BJ (cell line): ENCODE results near the gene SMIM12. TPM values are rescaled to one million over a fixed set of nuclear protein-coding genes. Genes with fewer than 3 reads are reported as not detected.

Source experiments
- CTCF ChIA-PET: fragments of 350-600 bp; formaldehyde crosslinking; extraction: SDS; loops from one replicate; lab custom pipeline; 2021; ENCODE audit warnings: antibody characterized with exemption, inconsistent platforms; lab: Yijun Ruan, JAX
- POLR2A ChIA-PET: fragments of 300-600 bp; sonication (Branson Sonifier 250); formaldehyde crosslinking; extraction: SDS; loops from one replicate; lab custom pipeline; 2021; ENCODE audit warnings: antibody characterized with exemption; lab: Charles Lee
- DNase-seq: peaks from one replicate; pipeline ENCODE4 v3.0.0-alpha.2; 2011; ENCODE audit warnings: low read depth
- H3K27me3 ChIP-seq: 2 replicates; pipeline ENCODE4 v1.6.0; 2011; ENCODE audit warnings: low read length; ENCODE audit not compliant: control insufficient read depth, insufficient read depth
- H3K36me3 ChIP-seq: 2 replicates; pipeline ENCODE4 v1.5.1; 2011; ENCODE audit warnings: low read length; ENCODE audit not compliant: control insufficient read depth, insufficient read depth
- H3K4me3 ChIP-seq: 2 replicates; pipeline ENCODE4 v1.5.1; 2011; ENCODE audit warnings: low read depth, mild to moderate bottlenecking, control low read depth, low read length
- polyA plus RNA-seq: library from polyadenylated mRNA; depleted of rRNA; stranded (reverse); fragments of >200 nt; gene quantifications from 2 replicates; pipeline ENCODE4 v1.2.3, GENCODE V29; 2011
- TF ChIP-seq, protein P1 (sequence below): IDR thresholded peaks from 2 replicates; pipeline ENCODE4 v1.5.1; 2011; ENCODE audit warnings: low read depth, mild to moderate bottlenecking, control low read depth, inconsistent platforms, low read length, moderate library complexity; ENCODE audit not compliant: insufficient read depth

The SMIM12 gene
- polyA plus RNA-seq, 1 experiment, result 44.8 TPM

DNA sequence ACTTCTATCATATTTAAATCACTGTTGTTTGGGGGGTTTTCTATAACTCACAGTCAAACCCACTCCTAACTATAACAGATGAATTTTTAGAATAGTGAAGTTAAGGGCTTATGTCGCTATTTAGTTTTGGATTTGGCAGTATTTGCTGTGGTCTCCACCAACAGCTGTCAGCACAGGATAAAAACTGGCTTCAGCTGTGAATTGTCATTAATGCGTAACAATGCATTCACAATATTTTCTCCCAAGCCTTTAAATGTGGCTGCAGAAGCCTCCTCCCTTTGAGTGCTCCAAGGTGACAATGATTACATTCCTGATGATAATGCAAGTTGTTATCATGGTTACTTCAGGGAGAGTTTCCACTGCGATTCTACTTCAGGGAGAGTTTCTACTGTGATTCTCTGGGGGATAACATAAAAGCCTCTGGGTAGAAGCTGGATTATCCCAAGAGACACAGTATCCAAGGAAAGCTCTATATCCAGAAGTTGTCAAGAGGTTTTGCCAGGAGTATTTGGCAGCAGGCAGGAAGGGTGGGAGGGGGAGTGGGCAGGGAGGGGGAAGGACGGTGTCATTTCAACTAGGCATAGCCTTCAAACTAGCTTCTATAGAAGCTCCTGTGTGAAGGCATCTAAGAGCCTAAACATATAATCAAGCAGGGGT, 14.9 kb upstream of the SMIM12 start:
- Histone ChIP-seq H3K27me3 (peaks cover 16% of the 10 kb centered on the region), H3K4me3 (no peak overlapping the region), H3K36me3 (no peaks in the 10 kb centered on the region)
- POLR2A ChIA-PET, result no interaction called here
- no peak for DNase-seq
- TF ChIP-seq, protein P1, sequence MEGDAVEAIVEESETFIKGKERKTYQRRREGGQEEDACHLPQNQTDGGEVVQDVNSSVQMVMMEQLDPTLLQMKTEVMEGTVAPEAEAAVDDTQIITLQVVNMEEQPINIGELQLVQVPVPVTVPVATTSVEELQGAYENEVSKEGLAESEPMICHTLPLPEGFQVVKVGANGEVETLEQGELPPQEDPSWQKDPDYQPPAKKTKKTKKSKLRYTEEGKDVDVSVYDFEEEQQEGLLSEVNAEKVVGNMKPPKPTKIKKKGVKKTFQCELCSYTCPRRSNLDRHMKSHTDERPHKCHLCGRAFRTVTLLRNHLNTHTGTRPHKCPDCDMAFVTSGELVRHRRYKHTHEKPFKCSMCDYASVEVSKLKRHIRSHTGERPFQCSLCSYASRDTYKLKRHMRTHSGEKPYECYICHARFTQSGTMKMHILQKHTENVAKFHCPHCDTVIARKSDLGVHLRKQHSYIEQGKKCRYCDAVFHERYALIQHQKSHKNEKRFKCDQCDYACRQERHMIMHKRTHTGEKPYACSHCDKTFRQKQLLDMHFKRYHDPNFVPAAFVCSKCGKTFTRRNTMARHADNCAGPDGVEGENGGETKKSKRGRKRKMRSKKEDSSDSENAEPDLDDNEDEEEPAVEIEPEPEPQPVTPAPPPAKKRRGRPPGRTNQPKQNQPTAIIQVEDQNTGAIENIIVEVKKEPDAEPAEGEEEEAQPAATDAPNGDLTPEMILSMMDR, result no peak
- CTCF ChIA-PET, result interaction anchor here (1.1 kb wide), 1 partner anchor 8 kb away, joined by 4 read pairs; no protein-coding TSS in a partner anchor

DNA sequence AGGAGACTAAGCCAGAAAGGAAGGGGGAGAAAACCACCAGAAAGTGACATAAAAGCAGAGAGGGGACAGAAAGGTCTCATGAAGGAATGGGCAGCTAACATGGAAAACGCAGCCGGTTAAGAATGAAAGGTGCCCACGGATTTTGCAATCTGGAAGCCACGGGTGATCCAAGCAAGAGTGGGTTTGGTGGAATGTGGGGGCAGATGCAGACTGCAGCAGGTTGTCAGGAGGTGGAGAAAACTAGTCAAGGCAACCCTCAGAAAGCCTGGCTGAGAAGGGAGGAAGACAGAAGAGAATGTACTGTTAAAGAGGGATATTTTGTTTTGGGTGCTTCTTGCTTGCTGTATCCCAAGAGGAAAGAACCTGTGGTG, 12.6 kb upstream of the SMIM12 start:
- ChIA-PET POLR2A (no interaction called here), CTCF (interaction anchor here (1.8 kb wide), 1 partner anchor 12 kb away, joined by 5 read pairs; the partner anchor contains the start of gene SMIM12)
- DNase-seq, result no peak
- Histone ChIP-seq H3K27me3 (peaks cover 16% of the 10 kb centered on the region), H3K36me3 (no peaks in the 10 kb centered on the region), H3K4me3 (no peak overlapping the region)
- TF ChIP-seq, protein P1, result no peak

DNA sequence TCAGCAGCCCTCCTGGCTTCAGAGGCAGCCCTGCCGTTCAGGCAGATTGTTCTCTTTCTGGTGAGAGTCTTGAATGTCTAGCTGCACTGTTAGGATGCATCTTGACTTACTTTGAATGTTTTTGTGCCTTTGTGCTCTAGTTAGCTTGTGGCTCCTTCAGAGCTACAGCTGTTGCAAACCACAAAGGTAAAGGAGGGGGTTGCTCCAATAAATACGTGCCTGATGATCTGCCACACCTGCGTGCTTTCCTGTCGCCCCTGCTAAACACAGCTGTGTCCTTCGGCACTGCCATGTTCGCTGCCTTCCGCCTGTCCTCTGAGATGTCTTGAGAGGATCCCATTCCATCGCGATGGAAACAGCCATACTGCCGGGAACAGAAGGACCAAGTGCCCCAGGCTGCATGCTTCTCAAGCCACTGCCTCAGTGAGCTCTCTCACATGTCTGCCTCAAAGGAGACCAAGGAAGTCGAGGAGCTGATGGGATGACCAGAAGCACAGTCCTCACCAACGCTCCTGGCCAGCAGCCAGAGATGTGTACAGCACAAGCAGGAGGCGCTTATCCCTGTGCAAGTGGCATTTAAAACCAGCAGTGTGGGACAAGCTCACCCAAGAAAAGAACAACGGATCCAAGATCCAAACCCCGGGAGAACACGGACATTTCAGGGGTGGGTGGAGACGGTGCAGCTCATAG, 12.0 kb upstream of the SMIM12 start:
- Histone ChIP-seq H3K36me3 (no peaks in the 10 kb centered on the region), H3K4me3 (no peak overlapping the region), H3K27me3 (peaks cover 12% of the 10 kb centered on the region)
- ChIA-PET POLR2A (no interaction called here), CTCF (interaction anchor here (1.8 kb wide), 1 partner anchor 12 kb away, joined by 5 read pairs; the partner anchor contains the start of gene SMIM12)
- no peak for DNase-seq
- TF ChIP-seq, protein P1, result no peak

DNA sequence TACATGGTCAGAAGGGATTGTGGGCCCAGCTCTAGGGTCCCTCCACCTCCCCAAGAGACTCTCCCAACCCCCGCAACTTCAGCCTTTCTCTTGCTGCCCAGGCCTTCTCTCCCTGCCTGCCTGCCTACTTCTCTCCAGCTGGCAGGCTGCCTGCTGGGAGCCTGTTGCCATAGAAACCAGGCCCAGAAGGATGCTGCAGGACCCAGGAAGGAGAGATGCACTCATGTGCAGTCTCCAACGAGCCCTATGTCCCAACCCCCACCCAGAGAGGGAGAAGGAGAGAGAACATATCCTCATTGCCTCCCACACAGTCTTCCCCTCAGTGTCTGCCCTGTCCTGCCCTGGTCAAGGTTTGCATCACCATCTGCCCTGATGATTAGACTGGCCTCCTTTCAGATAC, 10.8 kb upstream of the SMIM12 start:
- no peaks in the 10 kb centered on the region for H3K36me3 ChIP-seq
- H3K27me3 ChIP-seq, result peaks cover 8% of the 10 kb centered on the region
- no peak overlapping the region for H3K4me3 ChIP-seq
- ChIA-PET CTCF (interaction anchor here (1.1 to 1.8 kb wide), 3 partner anchors 10 to 32 kb away, joined by 3 to 5 read pairs (median 5); partner anchors contain the start of gene SMIM12), POLR2A (no interaction called here)
- no peak for DNase-seq
- TF ChIP-seq, protein P1, result no peak

DNA sequence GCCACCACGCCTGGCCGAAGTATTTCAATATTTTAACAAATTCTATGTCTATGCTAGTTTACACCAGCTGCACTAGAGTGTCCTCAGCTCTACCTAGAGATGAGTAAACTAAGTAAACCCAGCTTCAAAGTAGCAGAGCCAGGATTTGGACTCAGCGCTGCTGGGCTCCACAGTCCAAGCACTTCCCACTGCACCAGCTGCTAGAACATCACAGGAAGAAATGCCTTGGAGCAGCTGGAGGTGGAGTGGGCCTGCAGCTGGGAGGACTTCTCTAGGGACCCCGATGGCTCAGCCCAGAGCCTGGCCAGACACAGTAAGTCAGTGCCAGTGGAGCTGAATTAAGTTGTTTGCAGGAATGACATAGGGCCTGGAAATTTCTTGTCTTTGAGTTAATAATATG, 10.2 kb upstream of the SMIM12 start:
- H3K27me3 ChIP-seq, result peaks cover 7% of the 10 kb centered on the region
- DNase-seq, result no peak
- TF ChIP-seq, protein P1, result no peak
- CTCF ChIA-PET, result interaction anchor here (1.1 to 1.6 kb wide), 2 partner anchors 10 to 33 kb away, joined by 3 to 5 read pairs; partner anchors contain the start of gene SMIM12
- H3K4me3 ChIP-seq, result no peak overlapping the region
- H3K36me3 ChIP-seq, result no peaks in the 10 kb centered on the region
- POLR2A ChIA-PET, result no interaction called here
